Measurements from ENCODE around the gene MRPL42.

MRPL42 gene

DNA sequence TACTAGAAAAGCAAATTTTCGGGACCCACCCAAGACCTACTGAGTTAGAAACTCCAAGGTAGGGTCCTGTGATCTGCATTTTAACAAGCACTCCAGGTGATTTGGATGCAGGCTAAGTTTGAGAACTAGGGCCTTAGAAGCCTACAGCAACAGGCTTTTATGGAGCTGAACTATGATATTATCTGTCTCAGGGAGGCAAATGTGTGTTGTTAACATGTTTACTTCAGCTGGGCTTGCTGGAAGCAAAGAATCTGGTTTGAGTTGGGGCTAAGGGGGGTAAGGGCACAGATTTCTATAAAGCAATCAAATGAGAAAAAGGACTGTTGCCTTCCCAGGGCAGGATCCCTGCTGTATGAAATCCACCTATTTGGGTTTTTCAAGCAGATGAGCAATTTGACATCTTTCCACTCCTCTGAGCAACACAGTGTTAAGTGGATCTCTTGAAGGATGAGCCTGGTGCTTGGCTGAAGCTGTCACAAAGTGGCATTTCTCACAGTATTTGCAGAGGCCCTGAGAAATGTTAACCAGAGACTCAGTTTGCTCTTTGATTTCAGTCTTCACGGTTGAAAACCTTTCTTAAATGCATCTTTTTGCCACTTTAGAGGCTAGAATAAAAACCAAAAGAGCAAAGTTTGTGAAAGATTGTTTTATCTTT, 68.9 kb downstream of the MRPL42 start:
- in situ Hi-C loops (cut with HindIII; ENCODE audit: low sequenced_read_pairs) = no loop called here
- no peak overlapping the region for H3K4me3 ChIP-seq (ENCODE audit: low read depth, low read length)

DNA sequence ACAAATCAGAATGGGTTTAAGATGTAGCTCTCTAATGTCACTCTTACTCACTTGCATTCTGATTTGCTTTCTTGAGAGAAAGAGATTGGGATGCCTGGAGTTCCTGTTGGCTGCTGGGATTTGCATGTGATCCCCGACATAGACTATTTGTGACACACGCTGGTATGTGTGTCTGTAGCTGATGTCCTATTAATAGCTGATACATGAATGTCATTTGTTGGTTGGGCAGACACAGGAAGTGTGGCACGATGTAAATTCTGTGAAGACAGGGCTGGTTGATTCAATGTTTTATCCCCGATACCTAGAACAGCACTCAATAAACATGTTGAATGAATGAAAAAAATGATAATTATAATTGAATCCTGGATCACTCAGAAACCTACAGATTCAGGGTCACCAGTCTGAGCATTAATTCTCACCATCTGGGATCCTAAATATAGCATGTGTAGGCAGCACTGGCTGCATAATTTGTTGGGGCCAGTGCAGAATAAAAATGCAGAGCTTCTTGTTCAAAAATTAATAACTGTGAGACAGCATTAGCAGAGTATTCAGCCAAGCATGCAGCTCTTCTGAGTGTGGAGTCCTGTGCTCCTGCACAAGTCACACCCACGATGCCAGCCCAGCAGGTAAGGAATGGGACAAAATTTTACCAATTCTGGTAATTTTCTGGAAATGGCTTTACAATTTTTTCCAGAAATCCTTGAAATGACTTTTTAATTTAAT, 69.6 kb downstream of the MRPL42 start:
- TF ChIP-seq, protein P1, sequence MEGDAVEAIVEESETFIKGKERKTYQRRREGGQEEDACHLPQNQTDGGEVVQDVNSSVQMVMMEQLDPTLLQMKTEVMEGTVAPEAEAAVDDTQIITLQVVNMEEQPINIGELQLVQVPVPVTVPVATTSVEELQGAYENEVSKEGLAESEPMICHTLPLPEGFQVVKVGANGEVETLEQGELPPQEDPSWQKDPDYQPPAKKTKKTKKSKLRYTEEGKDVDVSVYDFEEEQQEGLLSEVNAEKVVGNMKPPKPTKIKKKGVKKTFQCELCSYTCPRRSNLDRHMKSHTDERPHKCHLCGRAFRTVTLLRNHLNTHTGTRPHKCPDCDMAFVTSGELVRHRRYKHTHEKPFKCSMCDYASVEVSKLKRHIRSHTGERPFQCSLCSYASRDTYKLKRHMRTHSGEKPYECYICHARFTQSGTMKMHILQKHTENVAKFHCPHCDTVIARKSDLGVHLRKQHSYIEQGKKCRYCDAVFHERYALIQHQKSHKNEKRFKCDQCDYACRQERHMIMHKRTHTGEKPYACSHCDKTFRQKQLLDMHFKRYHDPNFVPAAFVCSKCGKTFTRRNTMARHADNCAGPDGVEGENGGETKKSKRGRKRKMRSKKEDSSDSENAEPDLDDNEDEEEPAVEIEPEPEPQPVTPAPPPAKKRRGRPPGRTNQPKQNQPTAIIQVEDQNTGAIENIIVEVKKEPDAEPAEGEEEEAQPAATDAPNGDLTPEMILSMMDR (IDR thresholded peaks at IDR 0.05; ENCODE audit: low read depth, low read length, missing control alignments) = no peak
- DNase-seq (ENCODE audit: low read depth) = no peak
- in situ Hi-C loops (cut with HindIII; ENCODE audit: low sequenced_read_pairs) = no loop called here
- H3K4me3 ChIP-seq (ENCODE audit: low read depth, low read length) = no peak overlapping the region

More for the DNA sequence above, 68.9 kb downstream of the MRPL42 start:
- TF ChIP-seq, protein P1 (IDR thresholded peaks at IDR 0.05; ENCODE audit: low read depth, low read length, missing control alignments) = no peak
- no peak for DNase-seq (ENCODE audit: low read depth)

DNA sequence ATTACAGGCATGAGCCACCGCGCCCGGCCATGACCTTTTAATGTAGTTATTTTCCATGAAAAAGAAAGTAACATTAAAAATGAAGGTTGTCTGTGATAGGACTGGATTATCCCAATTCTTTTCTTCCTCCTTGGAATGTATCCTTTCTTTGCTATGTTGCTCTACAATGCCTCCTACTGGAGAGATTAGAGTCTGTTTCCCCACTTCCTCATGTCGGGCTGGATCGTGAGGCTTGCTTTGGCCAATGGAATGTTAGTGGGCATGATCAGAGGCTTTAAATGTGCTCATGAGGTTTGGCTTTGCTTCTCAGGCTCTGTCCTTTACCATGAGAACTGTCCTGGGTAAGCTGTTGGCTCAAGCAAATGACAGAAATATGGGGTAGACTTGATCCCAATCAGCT, 70.5 kb downstream of the MRPL42 start:
- in situ Hi-C loops (cut with HindIII; ENCODE audit: low sequenced_read_pairs) = no loop called here
- DNase-seq (ENCODE audit: low read depth) = no peak
- TF ChIP-seq, protein P1 (IDR thresholded peaks at IDR 0.05; ENCODE audit: low read depth, low read length, missing control alignments) = no peak
- H3K4me3 ChIP-seq (ENCODE audit: low read depth, low read length) = no peak overlapping the region

DNA sequence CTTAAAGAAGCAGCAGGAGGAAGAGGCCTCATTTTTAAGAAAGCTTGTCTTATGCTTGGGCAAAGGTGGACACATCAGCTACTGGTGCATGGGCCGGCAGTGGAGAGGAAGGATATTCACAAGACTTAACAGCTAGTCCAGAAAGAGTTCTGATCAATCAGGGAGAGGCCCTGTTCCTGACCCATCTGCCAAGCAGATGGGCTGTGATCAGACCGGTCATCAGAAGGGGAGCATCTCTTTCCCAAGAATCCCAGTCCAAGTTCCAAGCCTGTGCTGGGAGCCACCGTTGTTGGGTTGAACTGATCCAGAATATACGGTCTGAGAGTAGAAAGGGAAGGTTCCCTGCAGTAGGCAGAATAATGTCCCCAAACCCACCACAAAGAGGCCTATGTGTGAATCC, 72.5 kb downstream of the MRPL42 start:
- TF ChIP-seq, protein P1 (IDR thresholded peaks at IDR 0.05; ENCODE audit: low read depth, low read length, missing control alignments) = no peak
- no peak for DNase-seq (ENCODE audit: low read depth)
- in situ Hi-C loops (cut with HindIII; ENCODE audit: low sequenced_read_pairs) = no loop called here
- H3K4me3 ChIP-seq (ENCODE audit: low read depth, low read length) = no peak overlapping the region

DNA sequence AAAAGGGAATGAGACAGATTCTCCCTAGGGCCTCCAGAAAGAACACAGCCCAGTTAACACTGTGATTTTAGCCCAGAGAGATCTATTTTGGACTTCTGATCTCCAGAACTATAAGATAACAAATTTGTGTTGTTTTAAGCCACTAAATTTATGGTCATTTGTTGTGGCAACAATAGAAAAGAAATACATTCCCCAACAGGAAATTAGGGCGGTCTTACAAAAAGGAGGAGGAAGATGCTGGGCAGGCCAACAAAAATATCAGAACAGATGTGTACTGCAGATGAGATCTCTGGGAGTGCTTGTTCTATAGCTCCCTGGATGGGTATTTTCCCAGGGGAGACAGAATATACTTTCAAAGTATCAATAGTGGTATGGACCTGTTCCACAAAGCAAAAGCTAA, 73.2 kb downstream of the MRPL42 start:
- H3K4me3 ChIP-seq (ENCODE audit: low read depth, low read length) = no peak overlapping the region
- in situ Hi-C loops (cut with HindIII; ENCODE audit: low sequenced_read_pairs) = no loop called here
- DNase-seq (ENCODE audit: low read depth) = no peak
- TF ChIP-seq, protein P1 (IDR thresholded peaks at IDR 0.05; ENCODE audit: low read depth, low read length, missing control alignments) = no peak

DNA sequence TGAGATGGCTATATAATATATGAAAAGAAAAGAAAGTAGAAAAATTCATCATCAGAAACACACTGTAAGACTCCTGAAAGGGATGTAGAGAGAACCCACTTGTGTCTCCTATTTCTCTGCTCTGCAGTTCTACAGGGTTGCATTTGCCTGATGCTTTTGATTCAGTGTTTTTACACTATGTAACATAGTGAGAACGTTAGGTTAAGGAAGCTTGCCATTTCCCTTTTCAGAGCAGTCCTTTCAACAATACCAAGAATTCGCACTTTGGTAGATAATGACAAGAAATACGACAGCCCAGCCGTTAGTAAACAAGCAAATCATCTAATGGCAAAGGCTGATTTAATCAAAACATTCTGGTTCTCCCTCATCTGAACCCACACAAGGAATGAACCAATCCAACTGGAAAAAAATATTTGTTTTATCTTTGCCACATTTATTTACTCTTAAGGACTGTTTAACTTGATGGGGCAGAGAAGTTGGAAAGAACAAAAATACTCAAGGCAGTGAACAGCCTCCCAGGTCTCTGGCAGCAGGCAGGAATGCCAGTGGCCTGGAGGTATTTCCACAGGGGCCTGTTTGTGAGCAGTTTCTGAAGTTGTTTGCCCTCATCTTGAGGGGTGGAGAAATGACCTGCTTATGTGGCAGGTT, 74.4 kb downstream of the MRPL42 start:
- in situ Hi-C loops (cut with HindIII; ENCODE audit: low sequenced_read_pairs) = no loop called here
- no peak for DNase-seq (ENCODE audit: low read depth)
- no peak overlapping the region for H3K4me3 ChIP-seq (ENCODE audit: low read depth, low read length)
- TF ChIP-seq, protein P1 (IDR thresholded peaks at IDR 0.05; ENCODE audit: low read depth, low read length, missing control alignments) = no peak

All from astrocyte of the cerebellum (primary cell).